ENCODE results near the gene OR13C9. TPM values are rescaled to one million over a fixed set of nuclear protein-coding genes. Genes with fewer than 3 reads are reported as not detected.

OR13C9 gene
- total and polyA plus RNA-seq, 10 of the 15 experiments (the other 5 are each of a cell fraction or from before 2014, with no cell fraction given): not detected

GRCh38 chr9:104611213-104611612, 6.8 kb downstream of the OR13C9 start:
- no peak for FAIRE-seq
- SMC1A ChIA-PET (ENCODE audit: uncharacterized antibody, unreplicated experiment): no interaction called here

More at GRCh38 chr9:104611213-104611612, 6.8 kb downstream of the OR13C9 start:
- Histone ChIP-seq H2AFZ (ENCODE audit: control insufficient read depth, low read depth, low read length) (no peak overlapping the region), H3K27me3 (replicated peaks in 1 of 2; ENCODE audit: control insufficient read depth in 2 of 2, insufficient read depth in 2 of 2, low read length in 1 of 2) (no peaks in the 10 kb centered on the region), H3K9me3 (replicated peaks; ENCODE audit: control insufficient read depth, insufficient read depth, low read length) (no peaks in the 10 kb centered on the region), H3K4me3 (no peak overlapping the region), H3K9ac (ENCODE audit: control insufficient read depth, insufficient read depth, low read length) (no peak overlapping the region), H3K79me2 (ENCODE audit: control insufficient read depth, insufficient read depth, low read length) (no peaks in the 10 kb centered on the region), H3K36me3 (ENCODE audit: control insufficient read depth in 2 of 2, insufficient read depth in 2 of 2, low read length in 1 of 2) (no peaks in the 10 kb centered on the region), H3K27ac (ENCODE audit: control insufficient read depth, insufficient read depth) (no peak overlapping the region), H3K4me1 (ENCODE audit: control insufficient read depth, insufficient read depth, low read length) (no peaks in the 10 kb centered on the region), H3K4me2 (ENCODE audit: control insufficient read depth, insufficient read depth) (no peak overlapping the region), H4K20me1 (ENCODE audit: control insufficient read depth, insufficient read depth) (no peaks in the 10 kb centered on the region)
- no peak for TF ChIP-seq NRF1 (conservative IDR thresholded peaks at IDR 0.05; ENCODE audit: low read depth, low read length)
- no peak for TF ChIP-seq MXI1 (IDR thresholded peaks at IDR 0.05; ENCODE audit: low read depth, low read length)
- TF ChIP-seq IKZF1 (conservative IDR thresholded peaks at IDR 0.05): no peak
- TF ChIP-seq CBX3 (IDR thresholded peaks at IDR 0.05; ENCODE audit: borderline replicate concordance, low read depth): no peak
- no peak for TF ChIP-seq STAT3 (IDR thresholded peaks at IDR 0.05; ENCODE audit: low read depth, low read length)
- TF ChIP-seq E4F1 (IDR thresholded peaks at IDR 0.05; ENCODE audit: borderline replicate concordance, partially characterized antibody): no peak
- TF ChIP-seq CHD2 (IDR thresholded peaks at IDR 0.05; ENCODE audit: borderline replicate concordance, low read depth, low read length): no peak
- no peak for TF ChIP-seq EP300 (IDR thresholded peaks at IDR 0.05; ENCODE audit: borderline replicate concordance in 1 of 2, control insufficient read depth in 1 of 2, low read depth in 2 of 2, low read length in 2 of 2)
- TF ChIP-seq HSF1 (IDR thresholded peaks at IDR 0.05; ENCODE audit: low read depth, low read length): no peak
- TF ChIP-seq RFX5 (IDR thresholded peaks at IDR 0.05; ENCODE audit: low read depth, low read length): no peak
- in situ Hi-C loops (cut with MboI): no loop called here
- WGBS (ENCODE audit: insufficient coverage, insufficient replicate concordance, low lambda C conversion rate, missing lambda C conversion rate): 29% methylated on average over 2 of the region's 2 CpGs
- POLR2A ChIA-PET: no interaction called here
- no TSS peak for BruUV-seq (replicated peaks)
- DNase-seq (ENCODE audit: low read depth, low spot score) (no peak), ATAC-seq (no peak)
- intact Hi-C loops (cut with micrococcal nuclease; ENCODE audit: unreplicated experiment): no loop called here
- CTCF ChIA-PET: no interaction called here
- RAD21 ChIA-PET (ENCODE audit: unreplicated experiment): no interaction called here

Data from GM12878 (cell line).